Muscle layer of duodenum (tissue), 2 donors: ENCODE measurements around the gene PLCH2.

Experiments
- H3K27ac ChIP-seq: one replicate; pipeline ENCODE4 v1.7.0; 2013; ENCODE audit warnings: mild to moderate bottlenecking, low read length
- H3K27me3 ChIP-seq: one replicate; pipeline ENCODE4 v1.7.0; 2013; ENCODE audit warnings: low read depth, mild to moderate bottlenecking, control low read depth, low read length
- H3K36me3 ChIP-seq, 2 donors: one replicate each; pipeline ENCODE4 v1.7.0; 2013; ENCODE audit warnings: low read length in 2 of 2, control low read depth in 1 of 2, mild to moderate bottlenecking in 1 of 2; ENCODE audit not compliant: insufficient read depth in 2 of 2, control insufficient read depth in 1 of 2
- H3K4me1 ChIP-seq, 2 donors: one replicate each; pipeline ENCODE4 v1.7.0; 2013; ENCODE audit warnings: low read length in 2 of 2, mild to moderate bottlenecking in 2 of 2, control low read depth in 1 of 2, moderate library complexity in 1 of 2; ENCODE audit not compliant: insufficient read depth in 2 of 2, control insufficient read depth in 1 of 2
- H3K4me3 ChIP-seq, 2 donors: one replicate each; pipeline ENCODE4 v1.7.0; 2013; ENCODE audit warnings: low read length in 2 of 2, low read depth in 1 of 2, mild to moderate bottlenecking in 1 of 2
- H3K9me3 ChIP-seq, 2 donors: one replicate each; pipeline ENCODE4 v1.7.0; 2013; ENCODE audit warnings: low read length in 2 of 2, control low read depth in 1 of 2, mild to moderate bottlenecking in 1 of 2; ENCODE audit not compliant: control insufficient read depth in 1 of 2
- donor health status: healthy.

PLCH2 gene

GRCh38 chr1:2463396-2463795 is 12.7 kb upstream of the PLCH2 start:
- Histone ChIP-seq H3K4me3 (no peak overlapping the region), H3K27me3 (peaks cover 18% of the 10 kb centered on the region), H3K27ac (no peak overlapping the region), H3K9me3 (no peaks in the 10 kb centered on the region), H3K36me3 (no peaks in the 10 kb centered on the region), H3K4me1 (peaks cover 0 to 20% of the 10 kb centered on the region in 2 donors)

- Histone ChIP-seq H3K36me3 (no peaks in the 10 kb centered on the region), H3K4me3 (no peak overlapping the region), H3K27me3 (peaks cover 18% of the 10 kb centered on the region)
Measured at GRCh38 chr1:2465371-2466269, 10.5 kb upstream of the PLCH2 start.

GRCh38 chr1:2466270-2466665 is 9.8 kb upstream of the PLCH2 start:
- H3K27me3 ChIP-seq = peaks cover 18% of the 10 kb centered on the region
- H3K36me3 ChIP-seq = no peaks in the 10 kb centered on the region
- no peaks in the 10 kb centered on the region for H3K9me3 ChIP-seq
- H3K4me1 ChIP-seq = peaks cover 0 to 20% of the 10 kb centered on the region in 2 donors
- H3K4me3 ChIP-seq = no peak overlapping the region
- H3K27ac ChIP-seq = no peak overlapping the region

More at GRCh38 chr1:2465371-2466269, 10.5 kb upstream of the PLCH2 start:
- H3K27ac ChIP-seq = no peak overlapping the region
- peaks cover 0 to 20% of the 10 kb centered on the region in 2 donors for H3K4me1 ChIP-seq
- no peaks in the 10 kb centered on the region for H3K9me3 ChIP-seq

- Histone ChIP-seq H3K9me3 (no peaks in the 10 kb centered on the region), H3K36me3 (no peaks in the 10 kb centered on the region), H3K27me3 (peaks cover 18% of the 10 kb centered on the region), H3K4me3 (no peak overlapping the region), H3K4me1 (peaks cover 0 to 20% of the 10 kb centered on the region in 2 donors), H3K27ac (no peak overlapping the region)
Measured at GRCh38 chr1:2466958-2467554, 9.0 kb upstream of the PLCH2 start.

GRCh38 chr1:2468041-2468472 is 8.0 kb upstream of the PLCH2 start:
- peaks cover 0 to 12% of the 10 kb centered on the region in 2 donors for H3K4me1 ChIP-seq
- H3K9me3 ChIP-seq = no peaks in the 10 kb centered on the region
- no peak overlapping the region for H3K27ac ChIP-seq
- peaks cover 17% of the 10 kb centered on the region for H3K27me3 ChIP-seq
- no peaks in the 10 kb centered on the region for H3K36me3 ChIP-seq
- no peak overlapping the region for H3K4me3 ChIP-seq

- Histone ChIP-seq H3K4me3 (no peak overlapping the region), H3K27ac (no peak overlapping the region), H3K4me1 (peaks cover 0 to 8% of the 10 kb centered on the region in 2 donors), H3K36me3 (no peaks in the 10 kb centered on the region), H3K9me3 (no peaks in the 10 kb centered on the region), H3K27me3 (peaks cover 12% of the 10 kb centered on the region)
Measured at GRCh38 chr1:2468540-2468939, 7.5 kb upstream of the PLCH2 start.

GRCh38 chr1:2469103-2469940 is 6.8 kb upstream of the PLCH2 start:
- H3K27ac ChIP-seq = no peak overlapping the region
- H3K4me3 ChIP-seq = no peak overlapping the region
- H3K4me1 ChIP-seq = peaks cover 0 to 6% of the 10 kb centered on the region in 2 donors
- H3K27me3 ChIP-seq = peaks cover 9% of the 10 kb centered on the region
- no peaks in the 10 kb centered on the region for H3K9me3 ChIP-seq
- no peaks in the 10 kb centered on the region for H3K36me3 ChIP-seq

GRCh38 chr1:2470290-2471158 is 5.6 kb upstream of the PLCH2 start:
- Histone ChIP-seq H3K27ac (no peak overlapping the region), H3K9me3 (no peaks in the 10 kb centered on the region), H3K4me1 (peaks cover 0 to 6% of the 10 kb centered on the region in 2 donors), H3K27me3 (peaks cover 9% of the 10 kb centered on the region), H3K36me3 (no peaks in the 10 kb centered on the region), H3K4me3 (no peak overlapping the region)

GRCh38 chr1:2471159-2471471 is 5.0 kb upstream of the PLCH2 start:
- Histone ChIP-seq H3K27ac (no peak overlapping the region), H3K27me3 (peaks cover 5% of the 10 kb centered on the region), H3K9me3 (no peaks in the 10 kb centered on the region), H3K36me3 (no peaks in the 10 kb centered on the region), H3K4me1 (peaks cover 0 to 6% of the 10 kb centered on the region in 2 donors), H3K4me3 (no peak overlapping the region)

GRCh38 chr1:2471587-2472001 is 4.5 kb upstream of the PLCH2 start:
- peaks cover 3% of the 10 kb centered on the region for H3K27me3 ChIP-seq
- no peaks in the 10 kb centered on the region for H3K36me3 ChIP-seq
- no peaks in the 10 kb centered on the region for H3K9me3 ChIP-seq
- H3K4me1 ChIP-seq = peaks cover 0 to 6% of the 10 kb centered on the region in 2 donors
- no peak overlapping the region for H3K27ac ChIP-seq
- H3K4me3 ChIP-seq = no peak overlapping the region
